ENCODE measurements around the gene PRRT2. TPM values are rescaled to one million over a fixed set of nuclear protein-coding genes. Genes with fewer than 3 reads are reported as not detected.

PRRT2 gene
- total and polyA plus RNA-seq, 2 experiments from 2014 or later: 13.3 to 16.6 TPM

GRCh38 chr16:29806099-29806579 is 5.9 kb upstream of the PRRT2 start, which contains the start of gene MAZ:
TSS of gene MAZ (plus strand) at chr16:29806529. CDS start at chr16:29806702, 173 bp downstream.
- Mint-ChIP-seq H3K27ac (peak within 1 kb of the TSS; percentile 99), H3K4me3 (peak within 1 kb of the TSS; percentile 91), H3K9me3 (peaks cover 3% of the 10 kb centered on the region), H3K27me3 (ENCODE audit: insufficient read depth, low read depth, poor library complexity) (peaks cover 38% of the 10 kb centered on the region), H3K36me3 (ENCODE audit: low read depth) (peaks cover 65% of the 10 kb centered on the region), H3K4me1 (peaks cover 57% of the 10 kb centered on the region)
- no peaks in the 10 kb centered on the region for H3K9me2 ChIP-seq (ENCODE audit: insufficient read depth)
- peaks cover 17% of the 10 kb centered on the region; the same call in 1 of the 2 replicates for H3K36me3 ChIP-seq (ENCODE audit: insufficient read depth)
- H2AFZ ChIP-seq: no peak within 1 kb of the TSS
- H3F3A ChIP-seq (replicated peaks; ENCODE audit: low read depth): peaks cover 52% of the 10 kb centered on the region
- TF ChIP-seq POLR2AphosphoS5 (IDR thresholded peaks at IDR 0.05; ENCODE audit: low read depth) (no peak), NANOG (IDR thresholded peaks at IDR 0.05; ENCODE audit: borderline replicate concordance) (no peak)
- peaks cover 19% of the 10 kb centered on the region; the same call in 1 of the 2 replicates for H4K20me1 ChIP-seq (replicated peaks; ENCODE audit: insufficient read depth)
- H3K27ac ChIP-seq (ENCODE audit: low read depth): peak within 1 kb of the TSS; percentile 99
- peaks cover 21% of the 10 kb centered on the region for H3K79me2 ChIP-seq (replicated peaks; ENCODE audit: insufficient read depth)
- no peaks in the 10 kb centered on the region for H3K27me3 ChIP-seq (ENCODE audit: insufficient read depth)
- peak; percentile 0; the same call in 1 of the 3 replicates for ATAC-seq
- H3K4me3 ChIP-seq: peak within 1 kb of the TSS; percentile 91
- peaks cover 52% of the 10 kb centered on the region for H3K4me1 ChIP-seq (ENCODE audit: insufficient read depth)
- DNase-seq (ENCODE audit: low spot score): no peak
- peak within 1 kb of the TSS; percentile 97 for H3K4me2 ChIP-seq

GRCh38 chr16:29806641-29807425 is 5.2 kb upstream of the PRRT2 start:
- Mint-ChIP-seq H3K27ac (no peak overlapping the region), H3K36me3 (ENCODE audit: low read depth) (peaks cover 58% of the 10 kb centered on the region), H3K4me3 (peak overlapping the region; percentile 86), H3K4me1 (peaks cover 55% of the 10 kb centered on the region), H3K9me3 (peaks cover 3% of the 10 kb centered on the region), H3K27me3 (ENCODE audit: insufficient read depth, low read depth, poor library complexity) (peaks cover 43% of the 10 kb centered on the region)
- peak overlapping the region; percentile 87 for H3K4me3 ChIP-seq
- DNase-seq (ENCODE audit: low spot score): peak; percentile 76
- no peaks in the 10 kb centered on the region for H3K27me3 ChIP-seq (ENCODE audit: insufficient read depth)
- no peaks in the 10 kb centered on the region for H3K9me2 ChIP-seq (ENCODE audit: insufficient read depth)
- H2AFZ ChIP-seq: no peak overlapping the region
- peaks cover 21% of the 10 kb centered on the region for H3K79me2 ChIP-seq (replicated peaks; ENCODE audit: insufficient read depth)
- peaks cover 57% of the 10 kb centered on the region for H3F3A ChIP-seq (replicated peaks; ENCODE audit: low read depth)
- H4K20me1 ChIP-seq (replicated peaks; ENCODE audit: insufficient read depth): peaks cover 19% of the 10 kb centered on the region; the same call in 1 of the 2 replicates
- H3K36me3 ChIP-seq (ENCODE audit: insufficient read depth): peaks cover 17% of the 10 kb centered on the region; the same call in 1 of the 2 replicates
- H3K27ac ChIP-seq (ENCODE audit: low read depth): peak overlapping the region; percentile 69; the same call in 1 of the 2 replicates
- no peak for ATAC-seq
- TF ChIP-seq REST (IDR thresholded peaks at IDR 0.05; ENCODE audit: unreplicated experiment): no peak
- peak; percentile 53 for TF ChIP-seq POLR2AphosphoS5 (IDR thresholded peaks at IDR 0.05; ENCODE audit: low read depth)
- TF ChIP-seq EZH2phosphoT487 (IDR thresholded peaks at IDR 0.05; ENCODE audit: unreplicated experiment): no peak
- H3K4me2 ChIP-seq: peak overlapping the region; percentile 97
- H3K4me1 ChIP-seq (ENCODE audit: insufficient read depth): peaks cover 52% of the 10 kb centered on the region

Data from GM23338 (cell line).